ENCODE results near the gene ULBP1. TPM values are rescaled to one million over a fixed set of nuclear protein-coding genes. Genes with fewer than 3 reads are reported as not detected.

The ULBP1 gene
- total RNA-seq, 1 donor from 2014 or later, result 0.11 TPM

GRCh38 chr6:149948011-149948410, 15.7 kb upstream of the ULBP1 start:
- no peak for DNase-seq (ENCODE audit: low spot score)

GRCh38 chr6:149948616-149949015, 15.1 kb upstream of the ULBP1 start:
- DNase-seq (ENCODE audit: low spot score), result no peak
- no peak overlapping the region for H3K4me3 ChIP-seq
- no peaks in the 10 kb centered on the region for H3K4me1 Mint-ChIP-seq

More at GRCh38 chr6:149948011-149948410, 15.7 kb upstream of the ULBP1 start:
- Mint-ChIP-seq H3K27ac (no peak overlapping the region), H3K9me3 (no peaks in the 10 kb centered on the region), H3K27me3 (ENCODE audit: insufficient read depth, low read depth) (peaks cover 66% of the 10 kb centered on the region), H3K4me3 (no peak overlapping the region), H3K36me3 (no peaks in the 10 kb centered on the region), H3K4me1 (no peaks in the 10 kb centered on the region)
- Histone ChIP-seq H2AFZ (replicated peaks) (no peak overlapping the region), H3K27me3 (peaks cover 90% of the 10 kb centered on the region), H3K79me2 (ENCODE audit: low read depth) (no peaks in the 10 kb centered on the region), H3F3A (ENCODE audit: low read depth) (no peaks in the 10 kb centered on the region), H4K20me1 (ENCODE audit: low read depth) (peaks cover 3% of the 10 kb centered on the region), H3K36me3 (no peaks in the 10 kb centered on the region), H3K4me1 (no peaks in the 10 kb centered on the region), H3K4me3 (no peak overlapping the region), H3K4me2 (no peak overlapping the region), H3K9me3 (ENCODE audit: low read depth) (no peaks in the 10 kb centered on the region), H3K27ac (no peak overlapping the region), H3K9ac (no peak overlapping the region)
- TF ChIP-seq EZH2 (IDR thresholded peaks at IDR 0.05), result no peak
- no peak for TF ChIP-seq CTCF (IDR thresholded peaks at IDR 0.05)
- no peak for TF ChIP-seq EZH2phosphoT487 (IDR thresholded peaks at IDR 0.05)

GRCh38 chr6:149950423-149950822, 13.3 kb upstream of the ULBP1 start:
- no peak overlapping the region for H3K4me3 ChIP-seq
- H3K79me2 ChIP-seq (ENCODE audit: low read depth), result no peaks in the 10 kb centered on the region
- Mint-ChIP-seq H3K27ac (no peak overlapping the region), H3K27me3 (ENCODE audit: insufficient read depth, low read depth) (peaks cover 67% of the 10 kb centered on the region), H3K4me1 (peaks cover 2% of the 10 kb centered on the region), H3K9me3 (peaks cover 4% of the 10 kb centered on the region), H3K36me3 (no peaks in the 10 kb centered on the region), H3K4me3 (no peak overlapping the region)
- H3K36me3 ChIP-seq, result no peaks in the 10 kb centered on the region
- H3K4me1 ChIP-seq, result no peaks in the 10 kb centered on the region
- no peak for DNase-seq (ENCODE audit: low spot score)
- no peak overlapping the region for H3K4me2 ChIP-seq
- H3F3A ChIP-seq (ENCODE audit: low read depth), result no peaks in the 10 kb centered on the region
- no peak overlapping the region for H3K9ac ChIP-seq
- no peak overlapping the region for H2AFZ ChIP-seq (replicated peaks)
- no peak overlapping the region for H3K27ac ChIP-seq
- peaks cover 9% of the 10 kb centered on the region for H4K20me1 ChIP-seq (ENCODE audit: low read depth)
- peaks cover 95% of the 10 kb centered on the region for H3K27me3 ChIP-seq
- TF ChIP-seq CTCF (IDR thresholded peaks at IDR 0.05) (no peak), EZH2phosphoT487 (IDR thresholded peaks at IDR 0.05) (no peak), EZH2 (IDR thresholded peaks at IDR 0.05) (no peak)
- H3K9me3 ChIP-seq (ENCODE audit: low read depth), result no peaks in the 10 kb centered on the region

More at GRCh38 chr6:149948616-149949015, 15.1 kb upstream of the ULBP1 start:
- Histone ChIP-seq H3F3A (ENCODE audit: low read depth) (no peaks in the 10 kb centered on the region), H3K4me2 (no peak overlapping the region), H3K27me3 (peaks cover 90% of the 10 kb centered on the region), H3K36me3 (no peaks in the 10 kb centered on the region), H3K79me2 (ENCODE audit: low read depth) (no peaks in the 10 kb centered on the region), H3K27ac (no peak overlapping the region), H3K9me3 (ENCODE audit: low read depth) (no peaks in the 10 kb centered on the region), H2AFZ (replicated peaks) (no peak overlapping the region), H3K9ac (no peak overlapping the region), H3K4me1 (no peaks in the 10 kb centered on the region), H4K20me1 (ENCODE audit: low read depth) (peaks cover 5% of the 10 kb centered on the region)
- H3K36me3 Mint-ChIP-seq, result no peaks in the 10 kb centered on the region
- no peak for TF ChIP-seq CTCF (IDR thresholded peaks at IDR 0.05)
- no peak for TF ChIP-seq EZH2 (IDR thresholded peaks at IDR 0.05)
- TF ChIP-seq EZH2phosphoT487 (IDR thresholded peaks at IDR 0.05), result no peak
- no peak overlapping the region for H3K27ac Mint-ChIP-seq
- H3K4me3 Mint-ChIP-seq, result no peak overlapping the region
- peaks cover 66% of the 10 kb centered on the region for H3K27me3 Mint-ChIP-seq (ENCODE audit: insufficient read depth, low read depth)
- no peaks in the 10 kb centered on the region for H3K9me3 Mint-ChIP-seq

Measured in neural progenitor cell (in vitro differentiated cells).